Measurements from ENCODE around the gene KRTAP3-1.
"Not testable (repeated sequence)": the region's sequence is repeated elsewhere in the genome, so short reads cannot be mapped to it uniquely, and the experiment has no call there.

The KRTAP3-1 gene

DNA sequence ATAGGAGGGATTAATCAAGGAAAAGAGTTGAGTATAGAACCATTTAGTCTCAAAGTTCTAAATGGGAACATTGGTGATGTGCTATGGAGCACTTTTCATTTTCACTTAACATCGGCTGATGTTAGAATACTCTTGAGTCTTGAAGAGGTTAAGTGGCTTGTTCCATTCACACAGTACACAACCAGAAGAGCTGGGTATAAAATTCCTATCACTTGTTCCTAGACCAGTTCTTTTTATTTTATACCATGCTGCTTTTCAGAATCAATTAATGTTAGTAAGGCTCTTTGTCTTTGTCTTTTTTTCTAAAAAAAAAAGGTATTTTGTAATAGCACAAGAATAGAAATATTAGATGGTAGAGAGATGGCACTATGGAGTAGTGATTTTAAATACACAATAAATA is 34.0 kb upstream of the KRTAP3-1 start:
- DNase-seq (ENCODE audit: low read depth), result no peak
- H3K4me3 ChIP-seq (ENCODE audit: low read depth, low read length), result no peak overlapping the region
- TF ChIP-seq, protein P1, sequence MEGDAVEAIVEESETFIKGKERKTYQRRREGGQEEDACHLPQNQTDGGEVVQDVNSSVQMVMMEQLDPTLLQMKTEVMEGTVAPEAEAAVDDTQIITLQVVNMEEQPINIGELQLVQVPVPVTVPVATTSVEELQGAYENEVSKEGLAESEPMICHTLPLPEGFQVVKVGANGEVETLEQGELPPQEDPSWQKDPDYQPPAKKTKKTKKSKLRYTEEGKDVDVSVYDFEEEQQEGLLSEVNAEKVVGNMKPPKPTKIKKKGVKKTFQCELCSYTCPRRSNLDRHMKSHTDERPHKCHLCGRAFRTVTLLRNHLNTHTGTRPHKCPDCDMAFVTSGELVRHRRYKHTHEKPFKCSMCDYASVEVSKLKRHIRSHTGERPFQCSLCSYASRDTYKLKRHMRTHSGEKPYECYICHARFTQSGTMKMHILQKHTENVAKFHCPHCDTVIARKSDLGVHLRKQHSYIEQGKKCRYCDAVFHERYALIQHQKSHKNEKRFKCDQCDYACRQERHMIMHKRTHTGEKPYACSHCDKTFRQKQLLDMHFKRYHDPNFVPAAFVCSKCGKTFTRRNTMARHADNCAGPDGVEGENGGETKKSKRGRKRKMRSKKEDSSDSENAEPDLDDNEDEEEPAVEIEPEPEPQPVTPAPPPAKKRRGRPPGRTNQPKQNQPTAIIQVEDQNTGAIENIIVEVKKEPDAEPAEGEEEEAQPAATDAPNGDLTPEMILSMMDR (conservative IDR thresholded peaks at IDR 0.05; ENCODE audit: low read depth, low read length), result no peak

GRCh38 chr17:41040783-41041571 is 32.0 kb upstream of the KRTAP3-1 start, which contains the start of gene KRTAP1-1:
Gene KRTAP1-1, minus strand, starts transcription at chr17:41041450. Its CDS starts 53 bp downstream, at chr17:41041397.
- DNase-seq (ENCODE audit: low read depth), result peak; percentile 17

DNA sequence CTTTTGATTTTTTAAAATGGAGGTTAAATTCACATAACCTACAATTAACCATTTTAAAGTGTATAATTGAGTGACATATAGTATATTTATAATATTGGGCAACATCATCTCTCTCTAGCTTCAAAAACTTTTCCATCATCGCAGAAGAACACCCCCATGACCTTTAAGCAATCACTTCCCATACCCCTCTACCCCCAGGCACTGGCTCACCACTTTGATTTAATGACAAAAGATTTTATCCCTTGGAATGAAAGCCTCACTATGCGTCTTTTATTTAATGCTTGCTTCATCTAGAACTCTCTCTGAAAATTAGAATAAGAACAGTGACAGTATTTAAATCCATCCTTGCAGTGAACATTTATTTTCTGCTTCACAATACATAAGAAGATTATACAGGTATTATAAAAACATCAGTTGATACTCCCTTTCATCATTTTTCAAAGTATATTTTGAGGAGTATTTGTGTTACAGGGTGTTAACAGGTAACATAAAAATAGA is 29.0 kb upstream of the KRTAP3-1 start:
- TF ChIP-seq, protein P1 (conservative IDR thresholded peaks at IDR 0.05; ENCODE audit: low read depth, low read length), result no peak
- no peak overlapping the region for H3K4me3 ChIP-seq (ENCODE audit: low read depth, low read length)
- DNase-seq (ENCODE audit: low read depth), result no peak

More at GRCh38 chr17:41040783-41041571, 32.0 kb upstream of the KRTAP3-1 start, which contains the start of gene KRTAP1-1:
- H3K4me3 ChIP-seq (ENCODE audit: low read depth, low read length), result not testable (repeated sequence)

DNA sequence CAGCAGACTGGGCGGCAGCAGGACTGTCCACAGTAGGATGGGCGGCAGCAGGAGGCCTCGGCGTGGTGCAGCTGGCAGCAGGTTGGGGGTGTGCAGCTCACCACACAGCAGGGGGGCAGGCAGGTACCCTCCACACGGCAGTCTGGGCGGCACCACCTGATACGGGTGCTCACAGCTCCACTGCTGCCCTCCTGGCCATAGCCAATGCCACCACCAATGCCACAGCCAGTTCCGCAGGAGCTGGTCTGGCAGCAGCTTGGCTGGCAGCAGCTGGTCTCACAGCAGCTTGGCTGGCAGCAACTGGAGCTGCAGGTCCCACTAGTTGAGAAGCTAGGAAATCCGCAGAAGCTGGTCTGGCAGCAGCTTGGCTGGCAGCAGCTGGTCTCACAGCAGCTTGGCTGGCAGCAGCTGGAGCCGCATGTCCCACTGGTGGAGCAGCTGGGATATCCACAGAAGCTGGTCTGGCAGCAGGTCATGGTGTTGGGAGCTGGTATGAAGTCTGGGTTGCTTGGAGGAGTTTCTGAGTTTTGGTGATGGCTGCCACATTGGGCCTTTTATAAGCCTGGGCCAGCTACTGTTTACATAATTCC is 25.5 kb upstream of the KRTAP3-1 start, which contains the start of gene KRTAP1-3:
Gene KRTAP1-3 (minus strand): TSS at position 529 of the 590 bp plus-strand sequence. CDS start 53 bp downstream, at position 476.
- not testable (repeated sequence) for DNase-seq (ENCODE audit: low read depth); H3K4me3 ChIP-seq (ENCODE audit: low read depth, low read length)

DNA sequence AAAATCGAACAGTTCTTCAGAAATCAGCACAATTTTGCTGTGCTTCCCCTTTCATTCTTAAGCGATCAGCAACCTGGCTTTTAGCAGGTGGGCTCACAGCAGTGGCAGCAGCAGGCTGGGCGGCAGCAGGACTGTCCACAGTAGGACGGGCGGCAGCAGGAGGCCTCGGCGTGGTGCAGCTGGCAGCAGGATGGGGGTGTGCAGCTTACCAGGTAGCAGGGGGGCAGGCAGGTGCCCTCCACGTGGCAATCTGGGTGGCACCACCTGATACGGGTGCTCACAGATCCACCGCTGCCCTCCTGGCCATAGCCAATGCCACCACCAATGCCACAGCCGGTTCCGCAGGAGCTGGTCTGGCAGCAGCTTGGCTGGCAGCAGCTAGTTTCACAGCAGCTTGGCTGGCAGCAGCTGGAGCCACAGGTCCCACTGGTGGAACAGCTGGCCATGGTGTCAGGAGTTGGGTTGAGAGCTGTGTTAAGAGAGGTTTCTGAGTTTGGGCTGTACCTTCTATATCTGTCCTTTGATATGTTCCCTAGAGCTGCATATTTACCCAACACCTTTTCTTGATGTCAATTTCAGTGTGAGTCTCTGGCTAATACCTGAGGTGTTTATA is 20.8 kb upstream of the KRTAP3-1 start, which contains the start of gene KRTAP1-4:
Gene KRTAP1-4 (minus strand): TSS at position 563 of the 613 bp plus-strand sequence. CDS start 117 bp downstream, at position 446.
- no peak for DNase-seq (ENCODE audit: low read depth)
- no peak within 1 kb of the TSS for H3K4me3 ChIP-seq (ENCODE audit: low read depth, low read length)
- TF ChIP-seq, protein P1 (conservative IDR thresholded peaks at IDR 0.05; ENCODE audit: low read depth, low read length), result no peak

- H3K4me3 ChIP-seq (ENCODE audit: low read depth, low read length), result no peak within 1 kb of the TSS
- TF ChIP-seq, protein P1 (conservative IDR thresholded peaks at IDR 0.05; ENCODE audit: low read depth, low read length), result no peak
Measured at GRCh38 chr17:41026715-41027471, 18.0 kb upstream of the KRTAP3-1 start, which contains the start of gene KRTAP1-5. Gene KRTAP1-5, minus strand, starts transcription at chr17:41027208. Its CDS starts 53 bp downstream, at chr17:41027155.

DNA sequence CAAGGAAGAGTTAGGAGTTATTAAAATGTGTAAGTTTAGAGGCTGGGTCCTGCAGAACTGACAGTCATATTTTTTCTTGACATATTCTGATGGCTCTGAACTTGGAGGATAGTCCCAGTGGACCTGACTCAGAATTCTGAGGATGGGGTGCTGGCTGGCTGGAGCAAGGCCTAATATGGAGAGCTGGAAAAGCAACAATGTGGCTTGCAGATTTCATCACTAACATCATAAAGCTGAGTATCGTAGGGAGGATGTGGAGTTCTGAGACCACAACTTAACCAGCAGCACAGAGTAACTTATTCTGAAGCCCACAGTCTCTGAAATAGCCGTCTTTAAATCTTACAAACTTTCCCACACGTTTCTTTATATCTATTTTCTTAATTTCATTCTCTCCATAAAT is 15.8 kb upstream of the KRTAP3-1 start:
- TF ChIP-seq, protein P1 (conservative IDR thresholded peaks at IDR 0.05; ENCODE audit: low read depth, low read length), result no peak
- DNase-seq (ENCODE audit: low read depth), result peak; percentile 14
- H3K4me3 ChIP-seq (ENCODE audit: low read depth, low read length), result no peak overlapping the region

More at GRCh38 chr17:41026715-41027471, 18.0 kb upstream of the KRTAP3-1 start, which contains the start of gene KRTAP1-5:
- peak; percentile 79 for DNase-seq (ENCODE audit: low read depth)

Data from choroid plexus epithelial cell (primary cell).